Astrocyte (in vitro differentiated cells and primary cell): Measurements from ENCODE around the gene GATC.

Experiments
- EZH2 ChIP-seq: IDR thresholded peaks from 2 replicates; pipeline ENCODE4 v1.6.1; 2012; ENCODE audit warnings: mild to moderate bottlenecking, low read length, inconsistent platforms; ENCODE audit not compliant: insufficient read depth
- TF ChIP-seq, protein P1 (sequence below): IDR thresholded peaks from 2 replicates; pipeline ENCODE4 v1.5.1; 2011; ENCODE audit warnings: low read depth, mild to moderate bottlenecking, inconsistent platforms, low read length, moderate library complexity; ENCODE audit not compliant: insufficient read depth

DNA sequence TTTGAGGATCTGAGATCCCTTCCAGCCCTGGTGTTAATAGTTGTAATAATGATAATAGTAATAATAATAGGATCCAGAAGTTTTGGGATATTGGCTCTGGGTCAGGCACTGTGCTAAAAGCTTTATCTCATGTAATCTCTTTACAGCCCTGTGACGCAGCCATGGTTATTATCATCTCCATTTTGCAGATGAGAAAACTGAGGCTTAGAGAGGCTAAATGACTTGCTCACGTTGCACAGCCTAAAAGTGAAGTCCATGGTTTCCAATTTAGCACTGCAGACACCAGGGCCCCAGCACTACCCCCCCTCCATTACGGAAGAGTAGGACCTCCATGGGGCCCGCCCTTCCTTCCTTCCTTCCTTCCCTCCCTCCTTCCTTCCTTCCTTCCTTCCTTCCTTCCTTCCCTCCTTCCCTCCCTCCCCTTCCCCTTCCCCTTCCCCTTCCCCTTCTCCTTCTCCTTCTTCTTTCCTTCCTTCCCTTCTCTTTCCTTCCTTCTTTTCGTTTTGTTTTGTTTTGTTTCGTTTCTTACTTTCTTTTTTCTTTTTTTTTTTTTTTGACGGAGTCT lies 23.3 kb upstream of the GATC start:
- TF ChIP-seq, protein P1, sequence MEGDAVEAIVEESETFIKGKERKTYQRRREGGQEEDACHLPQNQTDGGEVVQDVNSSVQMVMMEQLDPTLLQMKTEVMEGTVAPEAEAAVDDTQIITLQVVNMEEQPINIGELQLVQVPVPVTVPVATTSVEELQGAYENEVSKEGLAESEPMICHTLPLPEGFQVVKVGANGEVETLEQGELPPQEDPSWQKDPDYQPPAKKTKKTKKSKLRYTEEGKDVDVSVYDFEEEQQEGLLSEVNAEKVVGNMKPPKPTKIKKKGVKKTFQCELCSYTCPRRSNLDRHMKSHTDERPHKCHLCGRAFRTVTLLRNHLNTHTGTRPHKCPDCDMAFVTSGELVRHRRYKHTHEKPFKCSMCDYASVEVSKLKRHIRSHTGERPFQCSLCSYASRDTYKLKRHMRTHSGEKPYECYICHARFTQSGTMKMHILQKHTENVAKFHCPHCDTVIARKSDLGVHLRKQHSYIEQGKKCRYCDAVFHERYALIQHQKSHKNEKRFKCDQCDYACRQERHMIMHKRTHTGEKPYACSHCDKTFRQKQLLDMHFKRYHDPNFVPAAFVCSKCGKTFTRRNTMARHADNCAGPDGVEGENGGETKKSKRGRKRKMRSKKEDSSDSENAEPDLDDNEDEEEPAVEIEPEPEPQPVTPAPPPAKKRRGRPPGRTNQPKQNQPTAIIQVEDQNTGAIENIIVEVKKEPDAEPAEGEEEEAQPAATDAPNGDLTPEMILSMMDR, result no peak
- no peak for TF ChIP-seq EZH2
